Suprapubic skin (tissue), 4 donors: ENCODE measurements around the gene SOX12. TPM values are rescaled to one million over a fixed set of nuclear protein-coding genes. Genes with fewer than 3 reads are reported as not detected.
"Not testable (repeated sequence)": the region's sequence is repeated elsewhere in the genome, so short reads cannot be mapped to it uniquely, and the experiment has no call there.

Source experiments
- DNase-seq, 2 donors: peaks; one replicate each; pipeline ENCODE4 v3.0.0-alpha.2; 2019; ENCODE audit warnings: low spot score in 2 of 2
- H3K27ac ChIP-seq: fragments of 200-600 bp; sonication (generic); one replicate; pipeline ENCODE4 v1.5.1; 2019
- H3K27me3 ChIP-seq: fragments of 200-600 bp; sonication (generic); one replicate; pipeline ENCODE4 v1.5.1; 2019
- H3K36me3 ChIP-seq: fragments of 200-600 bp; sonication (generic); one replicate; pipeline ENCODE4 v1.5.1; 2019
- H3K4me1 ChIP-seq: fragments of 200-600 bp; sonication (generic); one replicate; pipeline ENCODE4 v1.5.1; 2019
- H3K4me3 ChIP-seq: fragments of 200-600 bp; sonication (generic); one replicate; pipeline ENCODE4 v1.5.1; 2019; ENCODE audit warnings: mild to moderate bottlenecking
- H3K9me3 ChIP-seq: fragments of 200-600 bp; sonication (generic); one replicate; pipeline ENCODE4 v1.5.1; 2019
- CTCF ChIP-seq, 2 donors: fragments of 200-600 bp in 1 of 2; fragments of 450-650 bp in 1 of 2; sonication (generic) in 1 of 2; IDR thresholded peaks; one replicate each; pipeline ENCODE4 v1.5.1; 2016 to 2019; ENCODE audit warnings: antibody characterized with exemption in 2 of 2, mild to moderate bottlenecking in 1 of 2, moderate library complexity in 1 of 2
- EP300 ChIP-seq: sonication (generic); formaldehyde crosslinking; IDR thresholded peaks from one replicate; pipeline ENCODE4 v1.6.1; 2017; ENCODE audit warnings: antibody characterized with exemption
- POLR2A ChIP-seq, 2 donors: fragments of 450-650 bp; IDR thresholded peaks; one replicate each; pipeline ENCODE4 v1.6.1; 2017; ENCODE audit warnings: antibody characterized with exemption in 2 of 2, mild to moderate bottlenecking in 2 of 2, moderate library complexity in 2 of 2
- POLR2AphosphoS5 ChIP-seq, 3 donors: sonication (generic); formaldehyde crosslinking; IDR thresholded peaks; one replicate each; pipeline ENCODE4 v1.6.1; 2017; ENCODE audit warnings: antibody characterized with exemption in 3 of 3
- whole genome bisulfite sequencing: methylation state at CpG from one replicate; pipeline ENCODE4 v1.1.5; 2018; 5-methylcytosine and 5-hydroxymethylcytosine counted together
- total RNA-seq, 4 donors: library from RNA; depleted of rRNA; stranded (reverse); fragments of >200 nt; gene quantifications; one replicate each; pipeline ENCODE4 v1.1.0, GENCODE V29; 2016

SOX12 gene
- total RNA-seq, 4 donors from 2014 or later: 5.4 to 6.5 (median 5.9) TPM

- WGBS: 45% methylated on average over 7 of the region's 7 CpGs
- no peak for DNase-seq
- TF ChIP-seq POLR2AphosphoS5 (IDR thresholded peaks at IDR 0.05) (no peak), POLR2A (IDR thresholded peaks at IDR 0.05) (no peak), EP300 (no peak), CTCF (IDR thresholded peaks at IDR 0.05) (no peak)
- Histone ChIP-seq H3K27me3 (no peaks in the 10 kb centered on the region), H3K36me3 (no peaks in the 10 kb centered on the region), H3K4me1 (peaks cover 50% of the 10 kb centered on the region), H3K4me3 (no peak overlapping the region), H3K27ac (no peak overlapping the region), H3K9me3 (no peaks in the 10 kb centered on the region)
Observed at GRCh38 chr20:328975-329695, 3.8 kb downstream of the SOX12 start.

GRCh38 chr20:329851-330232 lies 4.5 kb downstream of the SOX12 start:
- Histone ChIP-seq H3K4me3 (no peak overlapping the region), H3K9me3 (no peaks in the 10 kb centered on the region), H3K27ac (no peak overlapping the region), H3K27me3 (no peaks in the 10 kb centered on the region), H3K4me1 (peaks cover 43% of the 10 kb centered on the region), H3K36me3 (no peaks in the 10 kb centered on the region)
- no peak for DNase-seq
- WGBS: 83% methylated on average over 4 of the region's 4 CpGs
- no peak for TF ChIP-seq CTCF (IDR thresholded peaks at IDR 0.05)
- no peak for TF ChIP-seq POLR2A (IDR thresholded peaks at IDR 0.05)
- no peak for TF ChIP-seq EP300
- TF ChIP-seq POLR2AphosphoS5 (IDR thresholded peaks at IDR 0.05): no peak

- Histone ChIP-seq H3K9me3 (no peaks in the 10 kb centered on the region), H3K4me3 (no peak overlapping the region), H3K27me3 (no peaks in the 10 kb centered on the region), H3K36me3 (no peaks in the 10 kb centered on the region), H3K27ac (no peak overlapping the region), H3K4me1 (peaks cover 42% of the 10 kb centered on the region)
- TF ChIP-seq CTCF (IDR thresholded peaks at IDR 0.05): peak; percentile 63 to 76
- no peak for TF ChIP-seq EP300
- DNase-seq: no peak
- 51% methylated on average over 15 of the region's 16 CpGs for WGBS
Observed at GRCh38 chr20:330233-331149, 5.1 kb downstream of the SOX12 start.

GRCh38 chr20:334578-334977 lies 9.2 kb downstream of the SOX12 start:
- Histone ChIP-seq H3K4me3 (no peak overlapping the region), H3K4me1 (peaks cover 9% of the 10 kb centered on the region), H3K36me3 (no peaks in the 10 kb centered on the region), H3K27ac (no peak overlapping the region), H3K27me3 (no peaks in the 10 kb centered on the region), H3K9me3 (no peaks in the 10 kb centered on the region)
- 97% methylated on average over 8 of the region's 8 CpGs for WGBS
- TF ChIP-seq POLR2AphosphoS5 (IDR thresholded peaks at IDR 0.05): no peak
- no peak for TF ChIP-seq EP300
- no peak for TF ChIP-seq CTCF (IDR thresholded peaks at IDR 0.05)
- no peak for TF ChIP-seq POLR2A (IDR thresholded peaks at IDR 0.05)
- no peak for DNase-seq

- H3K36me3 ChIP-seq, H3K4me1 ChIP-seq, DNase-seq, H3K27ac ChIP-seq, H3K27me3 ChIP-seq, H3K4me3 ChIP-seq, H3K9me3 ChIP-seq: not testable (repeated sequence)
- 95% methylated on average over 1 of the region's 1 CpG for WGBS
Observed at GRCh38 chr20:336040-336439, 10.7 kb downstream of the SOX12 start.
